IPS-18c (cell line): ENCODE measurements around the gene SIRT7.
"Not testable (repeated sequence)": the region's sequence is repeated elsewhere in the genome, so short reads cannot be mapped to it uniquely, and the experiment has no call there.

Experiments used
- H3K4me3 ChIP-seq: 2 replicates; pipeline ENCODE4 v1.7.0; 2013; ENCODE audit warnings: low read depth, mild to moderate bottlenecking, low read length, moderate library complexity; ENCODE audit not compliant: insufficient read depth
- H3K9me3 ChIP-seq: one replicate; pipeline ENCODE4 v1.6.1; 2013; ENCODE audit warnings: mild to moderate bottlenecking, low read length, moderate library complexity; ENCODE audit not compliant: control insufficient read depth, insufficient read depth

Gene SIRT7

DNA sequence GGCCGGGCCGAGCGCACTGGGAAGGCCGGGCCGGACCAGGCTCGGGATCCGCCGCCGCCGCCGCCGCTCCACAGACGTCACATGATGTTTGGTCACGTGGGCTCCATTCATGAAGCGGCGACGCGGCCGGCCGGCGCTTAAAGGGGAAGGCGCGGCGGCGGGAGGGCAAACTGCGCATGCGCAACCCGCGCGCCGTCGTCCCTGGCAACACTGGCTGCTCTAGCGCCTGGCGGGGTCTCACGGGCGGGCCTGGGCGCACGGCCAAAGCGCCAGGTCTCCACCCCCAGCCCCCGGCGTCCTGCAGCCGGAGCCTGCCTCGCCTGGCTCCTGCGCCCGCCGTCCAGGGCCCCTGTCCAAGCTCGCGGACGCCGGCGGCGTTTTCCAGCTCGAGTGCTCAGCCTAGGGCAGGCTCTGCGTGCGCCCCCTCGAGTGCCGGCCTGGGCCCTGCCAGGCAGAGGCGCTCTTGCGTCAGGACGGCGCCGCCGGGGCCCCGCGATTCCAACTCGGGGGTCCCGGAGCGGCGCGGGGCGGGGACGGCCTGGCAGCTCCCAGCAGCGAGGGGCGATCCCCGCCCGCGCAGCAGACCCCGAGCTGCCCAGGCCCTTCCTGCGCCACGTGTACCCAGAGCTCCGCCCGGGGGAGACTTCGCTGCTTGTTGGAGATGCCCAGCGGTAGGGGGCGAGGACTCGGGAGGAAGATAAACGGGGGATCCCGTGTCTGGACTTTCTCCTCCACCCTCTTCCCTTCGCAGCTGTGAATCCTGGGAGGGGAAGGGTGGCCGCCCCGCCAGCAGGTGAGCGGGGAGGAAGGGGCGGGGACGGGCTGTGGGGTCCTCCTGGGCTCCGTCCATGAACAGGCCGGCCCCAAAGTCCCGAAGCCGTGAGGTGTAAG lies 9.9 kb upstream of the SIRT7 start, which contains the start of gene MAFG:
Gene MAFG (minus strand): TSS at position 83 of the 891 bp plus-strand sequence. CDS start 4,550 bp downstream, outside the sequence.
- peak within 1 kb of the TSS; percentile 73 for H3K4me3 ChIP-seq

GRCh38 chr17:81927152-81927652 lies 9.2 kb upstream of the SIRT7 start:
- Histone ChIP-seq H3K9me3 (no peaks in the 10 kb centered on the region), H3K4me3 (peak overlapping the region; percentile 73)

More for the DNA sequence above, 9.9 kb upstream of the SIRT7 start, which contains the start of gene MAFG:
- no peaks in the 10 kb centered on the region for H3K9me3 ChIP-seq

DNA sequence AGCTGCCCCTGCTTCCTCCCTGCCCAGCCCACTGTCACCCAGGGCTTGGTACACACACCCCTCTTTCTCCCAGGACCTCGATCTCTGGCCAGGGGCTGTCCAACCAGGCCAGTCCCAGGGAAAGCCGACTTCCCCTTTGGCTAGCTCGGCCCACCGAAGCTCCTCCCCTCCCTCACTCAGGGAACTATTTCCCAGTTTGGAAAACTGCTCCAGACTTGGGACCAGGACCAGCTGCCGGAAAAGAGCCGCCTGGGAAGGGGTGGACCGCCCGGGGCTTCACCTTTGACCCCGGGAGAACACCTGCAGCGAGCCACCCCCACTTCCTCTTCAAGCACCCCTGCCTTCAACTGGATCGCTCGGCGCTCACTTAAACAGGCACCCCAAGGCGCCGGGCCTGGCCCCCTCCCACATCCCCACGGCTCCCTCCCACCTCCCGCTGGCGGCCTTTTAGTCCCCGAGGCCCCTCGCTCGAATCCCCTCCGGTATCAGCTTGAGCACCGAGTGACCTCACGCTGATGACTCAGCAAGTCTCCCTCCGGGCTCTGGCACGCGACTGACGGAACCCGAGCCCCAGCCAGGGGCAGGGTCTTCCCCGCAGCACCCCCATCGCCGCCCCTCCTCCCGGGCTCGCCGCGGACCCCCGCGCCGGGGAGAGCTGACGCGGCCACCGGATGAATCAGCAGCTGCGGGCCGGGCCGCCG lies 8.6 kb upstream of the SIRT7 start:
- H3K4me3 ChIP-seq: peak overlapping the region; percentile 66
- H3K9me3 ChIP-seq: no peaks in the 10 kb centered on the region

GRCh38 chr17:81925860-81926450 lies 8.0 kb upstream of the SIRT7 start:
- Histone ChIP-seq H3K4me3 (peak overlapping the region; percentile 66), H3K9me3 (no peaks in the 10 kb centered on the region)

- H3K4me3 ChIP-seq: peak overlapping the region; percentile 9; the same call in 1 of the 2 replicates
These were observed 6.9 kb upstream of the SIRT7 start for GRCh38 chr17:81924557-81925532.

GRCh38 chr17:81923302-81924260 lies 5.6 kb upstream of the SIRT7 start:
- no peaks in the 10 kb centered on the region for H3K9me3 ChIP-seq
- peak overlapping the region; percentile 28; the same call in 1 of the 2 replicates for H3K4me3 ChIP-seq

More at GRCh38 chr17:81924557-81925532, 6.9 kb upstream of the SIRT7 start:
- H3K9me3 ChIP-seq: no peaks in the 10 kb centered on the region

- H3K9me3 ChIP-seq: no peaks in the 10 kb centered on the region
- no peak overlapping the region for H3K4me3 ChIP-seq
These were observed 4.8 kb upstream of the SIRT7 start for GRCh38 chr17:81922566-81923301.

DNA sequence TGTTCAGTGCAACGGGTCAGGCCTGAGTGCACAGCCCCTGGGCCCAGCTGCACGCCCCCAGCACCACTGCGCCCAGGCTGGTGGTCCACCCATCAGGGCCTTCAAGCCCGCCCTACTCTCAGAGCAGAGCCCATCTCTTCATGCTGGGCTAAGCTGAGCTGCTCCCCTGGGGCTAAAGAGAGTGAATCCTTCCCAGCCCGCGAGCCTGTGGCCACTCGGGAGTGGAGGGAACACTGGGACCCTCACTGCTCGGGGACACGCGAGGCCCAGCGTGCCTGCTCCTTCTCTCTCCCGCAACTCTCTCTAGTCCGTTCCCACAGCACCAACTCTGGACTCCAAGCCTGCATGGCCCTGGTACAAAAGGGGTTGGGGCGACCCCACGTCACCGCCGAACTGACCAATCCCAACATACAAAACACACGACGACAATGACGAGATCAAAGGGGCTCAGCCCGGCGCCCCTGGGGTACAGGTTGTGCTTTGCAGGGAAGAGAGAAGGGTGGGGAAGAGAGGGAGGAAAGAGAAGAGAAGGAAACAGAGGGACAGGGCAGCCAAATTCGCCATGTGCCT lies 4.1 kb upstream of the SIRT7 start:
- H3K4me3 ChIP-seq: no peak overlapping the region

GRCh38 chr17:81921537-81921862 lies 3.5 kb upstream of the SIRT7 start:
- H3K4me3 ChIP-seq: no peak overlapping the region
- H3K9me3 ChIP-seq: no peaks in the 10 kb centered on the region

More for the DNA sequence above, 4.1 kb upstream of the SIRT7 start:
- no peaks in the 10 kb centered on the region for H3K9me3 ChIP-seq

- H3K4me3 ChIP-seq: no peak overlapping the region
- H3K9me3 ChIP-seq: no peaks in the 10 kb centered on the region
These were observed 2.9 kb upstream of the SIRT7 start for GRCh38 chr17:81920612-81921536.

DNA sequence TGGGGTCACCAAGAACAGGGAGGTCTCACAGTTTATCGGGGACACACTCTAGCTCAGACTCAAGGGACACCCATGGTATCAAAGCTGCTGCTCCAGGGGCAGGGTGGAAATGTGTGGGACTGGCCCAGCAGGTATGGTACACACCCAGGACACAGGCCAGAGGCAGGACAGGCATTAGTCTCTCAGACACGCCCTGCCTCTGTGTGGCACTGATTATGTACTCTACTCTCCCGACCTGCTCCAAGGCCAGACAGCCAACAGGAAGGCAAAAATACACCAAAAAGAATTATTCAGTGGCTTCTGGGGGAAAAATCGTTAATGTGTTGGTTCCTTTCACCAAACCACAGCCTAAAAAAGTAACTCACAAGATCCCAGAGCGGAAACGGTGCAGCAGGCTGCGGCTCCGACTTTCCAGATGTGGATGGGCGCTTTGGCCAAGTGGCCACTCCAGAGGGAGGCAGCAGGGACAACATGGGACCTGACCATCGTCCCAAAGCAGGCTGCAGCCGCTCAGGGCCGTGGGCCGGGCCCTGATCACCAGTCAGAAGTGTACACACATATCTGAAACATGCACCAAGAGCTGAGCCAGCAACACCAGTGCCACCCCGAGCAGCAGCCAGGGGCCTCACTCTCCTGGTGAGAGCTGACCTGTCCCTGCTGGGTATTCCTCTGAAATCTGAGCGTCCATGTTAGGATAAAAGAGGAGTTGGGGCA lies 1.0 kb upstream of the SIRT7 start:
- Histone ChIP-seq H3K4me3 (no peak overlapping the region), H3K9me3 (no peaks in the 10 kb centered on the region)

DNA sequence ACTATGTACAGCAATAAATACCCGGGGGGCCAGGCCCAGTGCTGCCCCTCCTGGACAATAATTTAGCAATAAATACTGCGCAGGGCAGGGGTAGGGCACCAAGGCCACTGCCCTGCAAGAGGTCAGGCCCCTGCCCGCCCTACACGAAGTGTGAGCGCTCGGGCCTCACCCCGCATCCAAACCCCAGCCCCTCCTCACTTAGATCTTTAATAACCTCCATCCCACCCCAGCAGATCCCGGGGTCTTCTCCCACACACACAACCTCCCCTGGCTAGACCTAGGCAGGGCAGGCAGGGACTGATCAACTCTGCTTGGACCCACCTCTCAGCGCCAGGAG lies 325 bp upstream of the SIRT7 start:
- H3K4me3 ChIP-seq: peak overlapping the region; percentile 82
- not testable (repeated sequence) for H3K9me3 ChIP-seq

DNA sequence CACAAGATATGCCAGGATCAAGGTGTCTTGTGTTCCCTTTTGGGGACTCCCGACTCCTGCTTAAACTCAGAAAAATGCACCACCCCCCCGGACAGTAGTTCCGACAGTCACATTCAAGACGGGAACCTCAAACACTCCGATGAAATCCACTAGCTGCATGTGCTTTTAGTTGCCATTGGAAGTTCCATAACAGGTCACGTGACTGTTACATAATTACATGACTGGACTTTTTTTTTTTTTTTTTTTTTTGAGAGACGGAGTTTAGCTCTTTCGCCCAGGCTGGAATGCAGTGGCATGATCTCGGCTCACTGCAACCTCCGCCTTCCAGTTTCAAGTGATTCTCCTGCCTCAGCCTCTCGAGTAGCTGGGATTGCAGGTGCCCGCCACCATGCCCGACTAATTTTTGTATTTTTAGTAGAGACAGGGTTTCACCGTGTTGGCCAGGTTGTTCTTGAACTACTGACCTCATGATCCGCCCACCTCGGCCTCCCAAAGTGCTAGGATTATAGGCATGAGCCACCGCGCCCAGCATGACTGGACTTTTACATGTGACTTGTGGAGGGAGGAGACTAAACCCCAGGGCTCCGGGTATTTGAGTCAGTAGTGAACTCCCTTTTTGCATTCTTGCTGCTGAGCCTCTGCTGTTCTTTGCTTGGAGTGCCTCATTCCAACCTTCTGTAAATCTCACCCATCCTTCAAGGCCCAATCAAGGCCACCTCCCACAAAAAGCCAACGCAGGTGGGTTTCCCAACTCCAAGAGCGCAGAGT lies 1.6 kb downstream of the SIRT7 start:
- no peaks in the 10 kb centered on the region for H3K9me3 ChIP-seq
- H3K4me3 ChIP-seq: no peak overlapping the region; the same call in 1 of the 2 replicates
